ENCODE measurements around the gene PDLIM4.

Gene PDLIM4

DNA sequence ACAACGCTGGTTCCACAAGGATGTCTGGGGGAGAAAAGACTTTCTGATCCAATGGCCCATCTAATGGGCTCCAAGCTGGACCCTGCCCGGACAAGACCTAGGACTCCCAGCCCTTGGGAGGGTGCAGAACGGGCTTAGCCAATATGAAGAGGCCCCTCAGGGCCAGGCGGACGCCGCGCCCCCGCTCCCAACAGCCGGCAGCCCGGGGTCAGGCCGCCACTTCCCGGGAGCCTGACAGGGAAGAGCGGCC lies 30.3 kb upstream of the PDLIM4 start:
- no peak for DNase-seq (ENCODE audit: low read depth in 3 of 3)

DNA sequence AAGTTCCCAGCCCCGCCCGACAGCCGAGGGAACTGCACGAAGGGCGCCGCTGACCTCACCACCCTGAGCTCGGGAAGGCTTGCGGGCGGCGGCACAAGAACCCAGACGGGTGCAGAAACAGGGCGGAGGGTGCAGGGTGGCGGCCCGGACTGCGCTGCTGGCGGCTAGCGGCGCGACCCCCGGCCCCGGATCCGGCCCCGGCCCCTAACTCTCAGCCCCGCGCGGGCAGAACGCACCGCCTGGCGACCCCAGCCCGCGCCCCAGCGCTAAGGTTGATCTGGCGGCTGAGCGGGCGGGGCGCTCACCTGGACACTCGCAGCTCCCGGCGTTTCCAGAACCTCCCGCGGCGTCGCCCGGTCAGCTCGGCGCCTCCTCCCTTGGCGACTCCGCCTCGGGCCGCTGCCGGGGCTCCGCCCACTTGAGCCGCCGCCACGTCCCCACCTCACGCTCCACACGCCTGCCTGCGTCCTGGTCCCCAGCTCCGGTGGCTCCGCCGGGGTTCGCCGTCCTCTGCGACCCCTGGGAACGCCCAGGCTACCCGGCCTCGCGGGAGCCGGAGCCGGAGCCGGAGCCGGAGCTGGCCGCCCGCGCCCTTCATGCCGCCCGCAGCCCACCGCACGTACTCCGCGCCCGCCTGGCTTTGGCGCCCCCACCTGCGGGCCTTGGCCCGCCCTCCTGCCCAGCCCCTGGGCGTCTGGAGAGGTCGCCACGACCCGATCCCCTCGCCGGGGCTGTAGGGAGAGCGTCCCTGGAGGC lies 29.8 kb upstream of the PDLIM4 start, which contains the start of gene P4HA2:
Gene P4HA2 (minus strand): TSS at position 369 of the 756 bp plus-strand sequence. CDS start 9,227 bp downstream, outside the sequence.
- peak; percentile 14 to 55 (median 24) for DNase-seq (ENCODE audit: low read depth in 3 of 3)

DNA sequence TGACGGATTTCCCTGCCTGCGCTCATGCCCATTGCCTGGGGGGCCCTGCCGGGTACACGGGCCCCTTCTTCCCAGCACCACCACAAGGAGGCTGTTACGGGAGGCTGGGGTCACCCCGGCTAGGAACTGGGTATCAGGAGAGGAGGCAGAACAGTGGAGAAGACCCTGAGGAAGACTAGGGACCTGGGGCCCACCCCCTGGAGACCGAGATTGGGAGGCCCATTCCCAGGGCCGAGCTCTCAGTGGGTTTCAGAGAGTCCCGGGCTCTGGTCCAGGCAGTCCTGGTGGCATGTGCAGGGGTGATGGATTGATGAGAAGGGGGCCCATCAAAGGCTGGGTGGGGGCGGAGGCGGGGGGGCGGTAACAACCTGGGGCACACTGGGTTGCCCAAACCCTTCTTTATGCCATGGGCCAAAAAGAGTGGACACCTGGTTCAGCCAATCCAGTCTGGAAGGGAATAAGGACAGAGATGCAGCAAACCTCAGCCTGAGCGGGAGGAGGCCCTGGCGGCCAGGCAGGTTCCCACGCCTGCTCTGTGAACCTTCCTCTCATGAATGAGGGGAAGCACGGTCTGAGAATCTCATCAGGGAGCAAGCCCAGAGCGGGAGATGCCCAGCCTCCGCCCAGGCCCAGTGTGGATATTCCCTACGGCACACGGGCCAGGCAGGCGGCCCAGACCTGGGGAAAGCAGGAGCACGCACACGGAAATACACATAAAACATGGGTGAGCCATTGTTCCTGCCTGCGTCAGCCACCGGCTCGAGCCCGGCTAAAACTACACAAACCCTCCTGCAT lies 29.1 kb upstream of the PDLIM4 start:
- DNase-seq (ENCODE audit: low read depth in 3 of 3), result no peak

DNA sequence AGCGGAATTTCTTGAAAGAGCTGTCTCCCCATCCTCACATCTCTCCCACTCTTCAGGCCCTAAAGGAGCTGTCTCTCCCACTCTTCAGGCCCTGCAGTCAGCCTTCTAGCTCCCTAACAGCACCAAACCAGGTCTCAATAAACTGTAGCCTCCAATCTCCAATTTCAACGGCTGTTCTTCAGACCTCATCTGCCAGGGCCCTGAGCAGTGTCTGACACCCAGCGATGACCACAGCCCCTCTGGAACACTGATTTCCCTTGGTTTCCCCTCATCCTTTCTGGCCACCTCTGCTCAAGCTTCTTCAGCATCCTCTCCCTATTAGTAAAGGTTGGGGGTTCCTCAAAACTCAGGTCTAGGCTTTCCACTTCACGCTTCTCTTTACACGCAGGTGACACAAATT lies 28.3 kb upstream of the PDLIM4 start:
- DNase-seq (ENCODE audit: low read depth in 3 of 3), result no peak

DNA sequence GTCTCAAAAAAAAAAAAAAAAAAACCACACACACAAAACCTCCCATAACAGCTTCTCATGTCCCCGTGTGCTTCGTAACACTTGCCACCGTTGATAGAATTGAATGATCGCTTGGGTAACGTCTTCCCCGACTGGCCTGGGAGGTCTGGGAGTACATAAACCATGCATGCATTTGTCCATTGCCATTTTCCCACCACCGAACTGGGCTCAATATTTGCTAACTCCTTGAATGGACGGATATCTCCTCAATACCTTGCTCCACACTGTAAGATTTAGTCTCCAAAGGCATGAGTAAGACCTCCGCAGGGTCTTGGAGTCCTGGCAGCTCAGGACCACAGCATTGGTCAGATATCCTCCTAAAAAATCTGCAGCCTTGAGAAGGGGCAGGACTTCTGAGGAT lies 26.6 kb upstream of the PDLIM4 start:
- no peak for DNase-seq (ENCODE audit: low read depth in 3 of 3)

DNA sequence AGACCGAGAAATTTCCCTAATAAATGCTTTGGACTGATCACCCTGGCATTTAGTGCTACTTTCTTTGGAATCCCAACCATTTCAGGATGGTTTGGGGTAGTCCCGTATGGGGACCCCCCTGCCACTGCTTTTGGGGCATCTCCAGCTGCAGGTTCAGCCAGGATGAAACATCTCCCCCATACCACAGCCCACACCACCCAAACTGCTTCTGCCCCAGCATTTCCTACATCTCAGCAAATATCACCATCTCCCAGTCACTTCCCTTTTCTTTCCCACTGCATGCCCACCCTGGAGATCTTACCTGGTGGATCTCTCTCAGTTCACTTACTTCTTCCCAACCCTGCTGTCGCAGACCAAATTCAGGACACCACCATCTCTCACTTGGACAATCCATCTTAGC lies 25.0 kb upstream of the PDLIM4 start:
- DNase-seq (ENCODE audit: low read depth in 3 of 3), result no peak

DNA sequence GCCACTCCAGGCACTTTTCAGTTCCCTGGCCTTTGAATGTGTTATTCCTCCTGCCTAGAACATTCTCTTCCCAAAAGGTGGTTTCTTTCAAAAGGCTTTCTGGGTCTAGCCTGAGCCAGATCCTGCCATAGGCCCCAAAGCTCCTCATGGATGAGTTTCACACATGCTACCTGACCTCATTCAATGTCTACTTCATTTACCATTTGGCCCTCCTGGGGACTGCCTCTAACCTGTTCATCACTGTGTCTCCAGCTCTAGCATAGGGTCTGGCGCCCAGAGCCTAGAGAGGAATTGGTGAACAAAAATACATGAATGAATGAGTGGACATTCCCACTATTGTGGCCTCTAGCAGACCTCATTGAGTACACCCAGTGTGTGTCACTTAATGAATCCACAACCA lies 24.4 kb upstream of the PDLIM4 start:
- DNase-seq (ENCODE audit: low read depth in 3 of 3), result no peak

DNA sequence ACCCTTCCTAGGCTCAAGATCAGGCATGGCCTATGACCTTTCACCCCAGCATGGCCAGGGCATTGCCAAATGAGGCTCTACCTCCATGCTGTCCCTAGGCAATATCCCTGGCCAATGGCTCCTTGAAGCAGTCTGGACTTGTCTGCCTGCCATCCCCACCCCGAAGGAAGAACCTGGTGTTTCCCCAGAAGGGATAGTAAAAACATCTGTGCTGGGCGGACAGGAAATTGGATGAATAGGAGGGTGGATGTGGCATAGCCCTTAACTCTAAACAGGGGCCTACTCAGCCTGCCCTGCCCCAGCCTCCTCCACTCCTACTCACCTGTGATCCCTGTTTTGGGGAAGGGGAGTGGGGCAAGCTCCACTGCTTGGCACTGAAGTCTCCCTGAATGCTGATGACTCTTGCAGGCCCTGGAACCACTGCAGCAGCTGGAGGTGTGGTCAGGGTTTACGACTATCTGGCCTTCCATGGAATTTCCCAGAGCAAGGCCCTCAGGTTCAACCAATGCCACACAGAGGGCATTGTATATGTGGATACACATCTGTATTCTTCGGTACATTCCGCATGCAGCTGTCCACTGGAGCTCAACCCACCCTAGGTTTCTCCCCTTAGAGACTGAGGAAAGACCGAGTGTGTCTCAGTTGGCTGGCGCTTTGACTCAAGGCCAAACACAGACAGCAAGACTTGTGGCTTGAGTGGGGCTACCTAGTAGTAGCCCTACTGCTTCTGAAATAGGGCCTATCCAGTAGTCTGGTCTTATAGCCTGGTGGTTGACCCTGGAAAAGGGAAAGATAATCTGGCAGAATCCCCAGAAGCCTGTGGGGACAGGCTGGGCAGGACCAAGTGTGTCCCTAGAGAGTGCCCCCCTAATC lies 23.4 kb upstream of the PDLIM4 start:
- no peak for DNase-seq (ENCODE audit: low read depth in 3 of 3)

DNA sequence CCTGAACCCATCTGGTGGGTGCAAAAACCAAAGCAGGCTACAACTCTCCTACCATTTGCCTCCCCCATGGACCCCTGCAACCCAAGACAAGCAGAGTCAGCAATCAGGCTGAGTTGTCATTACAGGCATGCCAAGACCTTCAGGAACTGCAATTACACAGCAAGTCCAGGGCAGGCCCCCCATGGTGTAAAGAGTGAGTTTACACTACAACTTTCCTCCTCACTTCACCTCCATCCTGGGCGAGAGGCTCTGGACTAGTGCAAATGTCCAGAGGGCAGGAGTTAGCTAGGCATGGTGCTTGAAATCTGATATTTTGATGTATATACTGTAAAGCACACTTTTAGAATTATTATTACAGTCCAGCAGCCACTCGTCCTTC lies 22.8 kb upstream of the PDLIM4 start:
- no peak for DNase-seq (ENCODE audit: low read depth in 3 of 3)

DNA sequence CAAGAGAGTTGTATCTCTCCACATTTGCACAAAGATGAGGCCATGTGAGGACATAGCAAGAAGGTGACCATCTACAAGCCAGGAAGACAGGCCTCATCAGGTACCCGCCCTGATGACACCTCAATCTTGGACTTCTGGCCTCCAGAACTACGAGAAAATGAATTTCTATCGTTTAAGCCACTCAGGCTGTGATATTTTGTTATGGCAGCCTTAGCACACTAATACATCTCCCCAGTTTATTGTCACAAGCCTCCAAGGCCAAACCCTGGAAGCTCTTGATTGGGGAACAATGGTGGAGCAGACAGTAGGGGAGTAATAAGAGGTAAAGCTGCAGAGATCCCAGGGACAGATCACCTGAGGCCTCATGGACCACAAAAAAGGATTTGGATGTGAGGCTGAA lies 22.2 kb upstream of the PDLIM4 start:
- DNase-seq (ENCODE audit: low read depth in 3 of 3), result no peak

DNA sequence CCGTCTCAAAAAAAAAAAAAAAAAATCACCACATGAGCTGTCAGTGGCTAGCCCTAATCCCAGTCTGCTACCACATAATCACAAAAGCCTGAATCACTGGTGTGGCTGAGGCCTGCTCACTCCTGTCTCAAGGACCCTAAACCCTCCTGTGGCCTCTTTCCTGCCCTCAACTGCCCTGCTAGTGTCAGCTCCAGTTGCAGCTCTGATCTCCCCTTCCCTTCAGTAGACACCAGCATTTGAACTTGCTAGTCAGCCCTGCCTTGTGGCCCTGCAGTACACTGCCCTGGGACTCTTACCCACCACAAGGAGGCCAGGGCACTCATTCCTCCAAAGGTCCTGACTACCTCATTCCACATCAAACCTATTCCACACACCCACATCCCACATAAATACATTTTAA lies 20.4 kb upstream of the PDLIM4 start:
- DNase-seq (ENCODE audit: low read depth in 3 of 3), result no peak

DNA sequence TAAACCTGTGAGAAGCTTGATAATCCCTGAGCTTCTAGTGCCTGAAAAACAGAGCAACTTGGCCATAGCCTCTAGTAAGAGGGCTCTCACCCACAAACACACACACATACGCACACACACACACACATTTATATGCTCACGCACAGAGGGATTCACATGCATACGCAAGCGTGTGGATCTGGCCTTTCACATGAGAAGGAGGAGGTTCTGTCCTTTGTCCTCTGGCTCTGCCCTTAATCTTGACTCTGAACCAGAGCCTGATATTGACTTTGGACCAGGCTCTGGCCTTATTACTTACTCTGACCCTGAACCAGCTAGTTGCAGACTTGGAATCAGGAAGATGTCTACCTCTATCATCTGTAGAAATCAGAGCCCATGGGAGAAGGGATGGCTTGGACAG lies 19.8 kb upstream of the PDLIM4 start:
- no peak for DNase-seq (ENCODE audit: low read depth in 3 of 3)

DNA sequence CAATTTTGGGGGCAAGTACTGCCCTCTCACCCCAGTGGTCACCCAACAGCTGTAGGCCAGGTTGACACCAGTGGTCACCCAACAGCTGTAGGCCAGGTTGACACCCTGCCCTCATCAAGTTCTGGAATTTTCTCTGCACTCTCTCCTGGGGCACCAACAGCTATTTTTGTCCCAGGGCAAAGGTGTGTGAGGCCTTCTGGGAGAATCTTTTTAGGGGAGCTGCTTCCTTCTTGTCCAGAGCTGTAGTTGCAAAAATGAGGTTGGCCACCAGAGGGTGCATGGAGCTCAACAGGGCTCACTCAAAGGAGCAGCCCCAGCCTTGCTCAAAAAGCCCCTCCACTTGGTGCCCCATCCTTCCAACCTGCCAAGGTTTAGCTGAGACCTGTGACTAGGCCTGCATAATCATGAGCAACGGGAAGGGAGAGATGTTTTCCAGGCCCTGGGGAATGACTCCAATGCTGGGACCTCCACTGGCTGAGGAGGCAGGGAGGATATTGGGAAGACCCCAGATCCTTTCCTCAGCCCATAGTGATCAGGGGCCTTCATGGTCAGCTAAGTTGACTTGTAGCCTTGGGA lies 19.2 kb upstream of the PDLIM4 start:
- DNase-seq (ENCODE audit: low read depth in 3 of 3), result peak; percentile 58 to 76 (median 63)

DNA sequence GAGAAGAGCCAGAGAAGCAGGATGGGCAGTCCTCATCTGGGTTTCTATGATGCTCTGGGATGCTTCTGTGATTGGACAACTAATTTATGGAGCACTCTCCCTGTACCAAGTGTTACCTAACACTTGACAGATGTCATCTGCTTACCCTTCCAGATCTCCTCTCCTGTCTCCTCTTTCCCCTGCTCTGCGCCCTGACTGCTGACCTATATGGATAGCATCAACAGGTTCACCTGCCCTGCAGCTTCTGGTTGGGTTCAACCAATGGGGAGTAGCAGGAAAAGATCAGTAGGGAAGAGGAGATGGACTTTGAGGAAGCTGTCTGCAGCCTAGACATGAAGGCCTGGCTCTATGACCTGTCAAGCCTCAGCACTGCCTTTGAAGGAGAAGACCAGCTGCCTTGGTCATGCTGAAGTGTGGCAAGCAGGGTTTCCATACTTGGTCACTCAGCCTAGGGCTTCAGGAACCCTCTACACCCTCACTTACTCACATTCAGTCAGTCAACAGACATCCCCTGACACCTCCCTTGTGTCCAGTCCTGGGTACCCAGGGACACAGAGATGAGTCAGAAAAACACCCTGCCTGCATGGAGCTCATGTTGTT lies 18.5 kb upstream of the PDLIM4 start:
- DNase-seq (ENCODE audit: low read depth in 3 of 3), result no peak

DNA sequence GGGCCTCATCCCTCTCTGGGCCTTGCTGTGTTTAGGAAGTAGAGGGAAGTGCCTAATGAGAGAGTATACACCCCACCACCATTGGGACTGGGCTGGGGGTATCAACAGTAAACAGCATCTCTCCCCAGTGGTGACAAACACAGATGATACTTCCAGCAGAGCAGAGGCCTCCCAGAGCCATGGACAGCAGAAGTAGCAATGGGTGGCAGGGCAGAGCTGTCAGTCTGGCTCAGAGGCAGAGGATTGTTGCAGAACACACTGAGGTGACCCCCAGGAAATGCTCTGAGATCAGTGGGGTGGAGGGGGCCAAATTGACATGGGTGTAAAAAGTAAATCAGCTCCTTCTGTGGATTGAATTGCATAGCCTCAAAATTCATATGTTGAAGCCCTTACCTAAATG lies 17.7 kb upstream of the PDLIM4 start:
- DNase-seq (ENCODE audit: low read depth in 3 of 3), result no peak

DNA sequence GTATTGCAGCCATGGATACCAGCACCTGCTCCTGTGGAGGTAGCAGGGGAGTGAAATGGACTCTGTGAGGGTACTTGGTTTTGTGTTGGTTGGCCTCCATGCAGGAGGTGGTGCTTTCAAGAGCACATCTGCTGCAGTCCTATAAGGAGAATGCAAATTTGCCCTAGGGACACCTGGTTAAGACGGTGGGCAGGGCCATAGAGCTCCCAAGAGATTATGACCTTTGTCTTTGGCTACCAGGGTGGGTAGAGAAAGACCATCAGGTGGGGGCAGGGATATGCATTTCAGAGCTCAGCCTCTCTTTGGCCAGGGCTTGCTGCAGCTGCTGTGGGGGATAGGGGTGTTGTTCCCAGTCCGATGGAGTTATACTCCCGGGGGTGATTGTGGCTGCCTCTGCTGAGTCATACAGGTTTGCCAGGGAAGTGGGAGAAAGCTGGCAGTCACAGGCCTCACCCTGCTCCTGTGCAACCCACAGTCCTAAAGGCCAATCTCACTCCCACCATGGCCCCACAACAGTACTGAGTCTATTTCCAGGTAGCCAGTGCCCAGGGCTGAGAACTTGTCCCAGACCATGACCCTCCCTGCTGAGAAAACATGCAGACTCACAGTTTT lies 14.0 kb upstream of the PDLIM4 start:
- no peak for DNase-seq (ENCODE audit: low read depth in 3 of 3)

DNA sequence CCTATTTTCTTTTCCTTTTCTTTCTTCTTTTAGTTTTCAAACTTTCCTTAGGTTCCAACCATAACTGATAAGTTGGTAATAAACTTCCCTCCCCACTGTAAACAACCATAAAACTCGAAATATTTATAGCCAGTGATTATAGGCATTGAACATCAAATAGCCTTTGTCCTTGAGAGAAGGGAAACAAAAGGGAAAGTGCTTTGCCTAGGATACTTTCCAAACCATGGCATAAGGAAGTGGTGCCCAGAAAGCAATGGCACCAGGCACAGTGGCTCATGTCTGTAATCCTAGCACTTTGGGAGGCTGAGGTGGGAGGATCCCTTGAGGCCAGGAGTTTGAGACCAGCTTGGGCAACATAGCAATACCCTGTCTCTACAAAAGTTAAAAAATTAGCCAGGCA lies 11.9 kb upstream of the PDLIM4 start:
- no peak for DNase-seq (ENCODE audit: low read depth in 3 of 3)

DNA sequence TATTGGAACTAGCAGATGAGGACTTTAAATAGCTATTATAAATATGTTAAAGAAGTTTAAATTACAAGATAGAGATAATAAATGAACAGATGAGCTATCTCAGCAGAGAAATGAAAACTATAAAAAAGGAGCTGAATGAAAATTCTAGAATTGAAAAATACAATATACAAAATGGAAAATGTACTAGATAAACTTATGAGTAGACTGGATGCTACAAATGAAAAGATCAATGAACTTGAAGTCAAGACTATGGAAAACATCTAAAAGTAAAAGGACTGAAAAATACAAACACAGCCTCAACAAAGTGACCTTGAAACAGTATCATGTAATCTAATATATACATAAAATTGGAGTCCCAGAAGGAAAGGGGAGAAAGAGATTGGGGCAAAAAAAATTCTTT lies 10.7 kb upstream of the PDLIM4 start:
- no peak for DNase-seq (ENCODE audit: low read depth in 3 of 3)

DNA sequence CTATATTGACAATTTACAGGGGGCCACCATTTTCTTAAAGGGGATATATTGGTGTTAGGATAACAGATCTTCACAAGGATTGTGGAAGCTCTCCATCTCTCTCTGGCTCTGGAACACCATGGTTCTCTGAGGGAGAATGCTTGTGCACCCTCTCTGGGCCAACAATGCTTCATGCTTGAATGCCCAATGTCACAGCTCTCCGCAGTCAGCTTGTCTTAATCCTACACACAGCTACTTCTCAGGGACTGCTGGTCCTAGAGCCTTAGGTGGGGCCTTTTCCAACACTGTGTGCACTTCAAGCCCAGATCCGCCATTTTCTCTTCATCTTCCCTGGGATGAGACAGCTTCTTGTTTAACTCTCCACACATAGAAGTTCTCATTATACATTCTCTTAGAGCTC lies 6.9 kb upstream of the PDLIM4 start:
- no peak for DNase-seq (ENCODE audit: low read depth in 3 of 3)

DNA sequence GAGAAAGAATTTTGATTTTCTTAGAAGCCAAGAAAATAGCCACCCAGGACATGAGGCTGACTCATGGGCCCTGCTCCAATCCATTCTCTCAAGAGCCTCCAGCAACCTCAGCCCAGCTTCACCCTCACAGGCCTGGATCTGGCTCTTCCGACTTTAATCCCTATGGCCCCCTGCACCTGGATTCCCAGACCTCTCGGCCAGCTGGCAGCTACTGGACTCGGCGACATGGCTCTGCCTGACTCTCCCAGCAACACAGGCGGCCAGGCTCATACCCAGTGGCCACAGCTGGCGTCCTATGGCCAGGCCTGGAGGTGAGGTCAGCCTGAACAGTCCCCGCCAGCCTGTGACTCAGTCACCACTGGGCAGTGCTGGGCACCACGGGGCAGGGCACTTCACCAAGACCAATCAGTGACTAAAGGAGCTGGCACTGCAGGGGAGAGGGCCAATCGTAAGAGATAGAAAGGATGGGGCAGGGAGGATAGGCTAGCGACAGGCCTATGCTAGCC lies 6.2 kb upstream of the PDLIM4 start:
- DNase-seq (ENCODE audit: low read depth in 3 of 3), result no peak

DNA sequence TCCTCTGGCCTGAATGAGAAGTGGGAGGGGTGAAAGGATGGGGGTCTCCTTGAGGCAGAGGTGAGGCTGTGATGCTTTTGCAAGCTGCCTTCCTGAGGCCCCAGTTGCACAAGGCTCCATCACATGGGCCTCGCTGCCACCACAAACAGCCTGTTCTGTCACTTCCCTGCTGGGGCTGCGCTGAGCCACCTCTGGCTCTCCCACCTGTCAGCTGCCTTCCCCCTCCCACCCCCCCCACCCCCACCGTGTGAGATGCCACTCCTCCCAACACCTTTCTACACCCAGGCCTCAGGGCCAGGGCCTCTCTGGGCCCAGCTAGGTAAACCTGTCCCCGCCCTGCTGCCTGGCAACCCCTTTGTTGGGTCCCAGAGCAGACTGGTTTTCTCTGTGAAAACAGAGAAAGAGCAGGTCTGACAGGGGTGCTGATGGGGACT lies 4.5 kb upstream of the PDLIM4 start:
- no peak for DNase-seq (ENCODE audit: low read depth in 3 of 3)

Data from stimulated activated CD4-positive, alpha-beta T cell treated with anti-CD3 and anti-CD28 coated beads, TNF-alpha, amount 100 ng/mL, for 48 hours (primary cell).